Measurements from ENCODE around the gene SH3GLB1. TPM values are rescaled to one million over a fixed set of nuclear protein-coding genes. Genes with fewer than 3 reads are reported as not detected.

Gene SH3GLB1
- total RNA-seq, 1 experiment from 2014 or later, result 36.6 TPM

DNA sequence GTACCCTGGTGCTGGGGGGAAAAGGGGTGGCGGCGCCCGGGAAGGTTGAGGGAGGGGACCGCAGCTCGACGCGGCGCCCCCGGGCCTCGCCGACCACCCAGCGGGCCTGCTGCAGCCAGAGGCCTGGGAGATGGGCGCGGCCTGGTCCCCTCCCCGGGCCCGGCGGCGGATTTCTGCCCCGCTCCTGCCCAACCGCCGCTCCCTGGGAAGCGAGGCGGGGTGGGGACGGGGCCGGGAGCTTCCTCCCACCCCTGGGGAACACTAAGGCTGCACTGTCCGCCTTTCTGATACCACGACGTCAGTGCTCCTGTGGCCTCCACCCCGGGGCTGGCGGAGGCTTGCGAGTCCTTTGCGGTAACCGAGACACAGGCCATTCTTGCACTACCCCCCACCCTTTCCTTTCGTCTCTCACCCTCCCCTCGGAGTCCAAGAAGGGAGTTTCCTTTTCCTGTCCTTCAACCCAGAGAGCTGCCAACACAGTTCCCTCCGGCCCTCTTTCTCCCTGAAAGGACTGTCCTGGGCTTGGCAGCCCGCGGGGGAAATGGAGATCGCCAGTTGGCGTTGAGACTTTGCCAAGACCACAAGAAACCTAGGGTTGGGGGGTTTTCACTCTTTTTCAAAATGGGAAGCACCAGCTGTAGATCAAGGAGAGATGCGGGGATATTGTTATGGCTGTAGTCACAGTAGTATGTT, 742 bp downstream of the SH3GLB1 start:
- Histone ChIP-seq H3K23ac (ENCODE audit: insufficient read length, low read depth, low read length) (no peak overlapping the region), H2BK120ac (ENCODE audit: low read depth, low read length, poor library complexity, severe bottlenecking) (no peak overlapping the region), H2BK15ac (ENCODE audit: low read depth, low read length) (no peak overlapping the region), H4K20me1 (ENCODE audit: control insufficient read depth, insufficient read depth, insufficient read length) (no peaks in the 10 kb centered on the region), H3K9ac (ENCODE audit: extremely low read depth, insufficient read length, low read length) (peak overlapping the region; percentile 90), H3K27me3 (ENCODE audit: insufficient read depth, low read length) (no peaks in the 10 kb centered on the region), H3K79me2 (ENCODE audit: insufficient read depth, low read length) (peaks cover 3% of the 10 kb centered on the region; the same call in 1 of the 2 replicates), H3K4ac (ENCODE audit: low read depth, low read length) (no peak overlapping the region; the same call in 1 of the 2 replicates), H2BK12ac (ENCODE audit: insufficient read length, low read depth, low read length) (no peak overlapping the region), H3K9me3 (ENCODE audit: control insufficient read depth, low read depth, low read length) (no peaks in the 10 kb centered on the region), H4K5ac (ENCODE audit: insufficient read length, low read depth, low read length) (no peak overlapping the region), H3K23me2 (ENCODE audit: insufficient read length, low read depth, low read length, poor library complexity, severe bottlenecking) (peaks cover 12% of the 10 kb centered on the region), H2BK5ac (ENCODE audit: insufficient read length, low read length) (no peak overlapping the region), H2BK20ac (ENCODE audit: low read depth, low read length, poor library complexity, severe bottlenecking) (no peak overlapping the region), H3K4me1 (ENCODE audit: insufficient read depth, low read length) (peaks cover 8% of the 10 kb centered on the region; the same call in 1 of the 2 replicates), H3K56ac (ENCODE audit: insufficient read length, low read depth, low read length) (no peak overlapping the region), H3K14ac (ENCODE audit: insufficient read depth, low read length) (peak overlapping the region; percentile 99), H4K91ac (ENCODE audit: insufficient read length, low read depth, low read length) (no peak overlapping the region), H2AK5ac (ENCODE audit: insufficient read length, low read length) (no peak overlapping the region), H4K8ac (replicated peaks; ENCODE audit: insufficient read length, low read depth, low read length) (no peak overlapping the region), H3K18ac (ENCODE audit: insufficient read length, low read depth, low read length) (peak overlapping the region; percentile 90), H2AFZ (ENCODE audit: low read length) (no peak overlapping the region), H3T11ph (ENCODE audit: low read length) (no peak overlapping the region), H3K27ac (ENCODE audit: insufficient read length, low read depth, low read length) (peak overlapping the region; percentile 71), H3K79me1 (ENCODE audit: insufficient read depth, low read depth, low read length, poor library complexity, severe bottlenecking) (no peaks in the 10 kb centered on the region), H3K4me2 (ENCODE audit: insufficient read depth, insufficient read length, low read length) (peak overlapping the region; percentile 95)
- H3K36me3 Mint-ChIP-seq (ENCODE audit: insufficient read depth in 1 of 3, low read depth in 3 of 3), result peaks cover 4 to 7% (median 4%) of the 10 kb centered on the region in 3 experiments; a peak in 6 of 7 replicates
- WGBS (ENCODE audit: extremely low coverage, insufficient read length, low lambda C conversion rate), result no CpG with 5 or more reads among the region's 41 CpGs
- peak overlapping the region; percentile 92 to 97 (median 93) for H3K27ac Mint-ChIP-seq
- peak; percentile 52 for DNase-seq
- no peaks in the 10 kb centered on the region for H3K9me3 Mint-ChIP-seq
- H3K4me3 Mint-ChIP-seq, result peak overlapping the region; percentile 94 to 96
- H3K4me1 Mint-ChIP-seq, result peaks cover 23 to 28% of the 10 kb centered on the region in 2 experiments
- TF ChIP-seq, protein P1, sequence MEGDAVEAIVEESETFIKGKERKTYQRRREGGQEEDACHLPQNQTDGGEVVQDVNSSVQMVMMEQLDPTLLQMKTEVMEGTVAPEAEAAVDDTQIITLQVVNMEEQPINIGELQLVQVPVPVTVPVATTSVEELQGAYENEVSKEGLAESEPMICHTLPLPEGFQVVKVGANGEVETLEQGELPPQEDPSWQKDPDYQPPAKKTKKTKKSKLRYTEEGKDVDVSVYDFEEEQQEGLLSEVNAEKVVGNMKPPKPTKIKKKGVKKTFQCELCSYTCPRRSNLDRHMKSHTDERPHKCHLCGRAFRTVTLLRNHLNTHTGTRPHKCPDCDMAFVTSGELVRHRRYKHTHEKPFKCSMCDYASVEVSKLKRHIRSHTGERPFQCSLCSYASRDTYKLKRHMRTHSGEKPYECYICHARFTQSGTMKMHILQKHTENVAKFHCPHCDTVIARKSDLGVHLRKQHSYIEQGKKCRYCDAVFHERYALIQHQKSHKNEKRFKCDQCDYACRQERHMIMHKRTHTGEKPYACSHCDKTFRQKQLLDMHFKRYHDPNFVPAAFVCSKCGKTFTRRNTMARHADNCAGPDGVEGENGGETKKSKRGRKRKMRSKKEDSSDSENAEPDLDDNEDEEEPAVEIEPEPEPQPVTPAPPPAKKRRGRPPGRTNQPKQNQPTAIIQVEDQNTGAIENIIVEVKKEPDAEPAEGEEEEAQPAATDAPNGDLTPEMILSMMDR (conservative IDR thresholded peaks at IDR 0.05), result no peak
- peaks cover 3% of the 10 kb centered on the region; the same call in 1 of the 2 replicates for H3K27me3 Mint-ChIP-seq (ENCODE audit: low read depth)

All from H9 (cell line).